ENCODE data around the gene SLC37A3. TPM values are rescaled to one million over a fixed set of nuclear protein-coding genes. Genes with fewer than 3 reads are reported as not detected.

Gene SLC37A3
- total RNA-seq, 1 experiment from 2014 or later, result 52.7 TPM

DNA sequence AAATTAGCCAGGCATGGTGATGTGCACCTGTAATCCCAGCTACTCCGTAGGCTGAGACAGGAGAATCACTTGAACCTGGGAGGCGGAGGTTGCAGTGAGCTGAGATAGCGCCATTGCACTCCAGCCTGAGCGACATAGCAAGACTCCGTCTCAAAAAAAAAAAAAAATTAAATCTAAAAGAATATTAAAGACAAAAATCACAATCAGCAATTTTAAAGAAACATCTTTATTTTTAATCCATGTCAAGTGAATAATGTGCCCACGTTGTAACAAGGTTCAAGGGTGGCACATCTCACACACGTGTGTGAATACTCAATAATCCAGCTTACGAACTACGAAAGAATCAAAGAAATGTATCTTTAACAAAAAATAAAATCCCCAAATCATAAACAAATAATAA, 23.0 kb downstream of the SLC37A3 start:
- no peak overlapping the region for H2AFZ ChIP-seq (ENCODE audit: low read length)
- H4K8ac ChIP-seq (replicated peaks; ENCODE audit: insufficient read length, low read depth, low read length), result no peak overlapping the region
- H3T11ph ChIP-seq (ENCODE audit: low read length), result no peak overlapping the region
- no peak overlapping the region for H2BK12ac ChIP-seq (ENCODE audit: insufficient read length, low read depth, low read length)
- TF ChIP-seq, protein P1, sequence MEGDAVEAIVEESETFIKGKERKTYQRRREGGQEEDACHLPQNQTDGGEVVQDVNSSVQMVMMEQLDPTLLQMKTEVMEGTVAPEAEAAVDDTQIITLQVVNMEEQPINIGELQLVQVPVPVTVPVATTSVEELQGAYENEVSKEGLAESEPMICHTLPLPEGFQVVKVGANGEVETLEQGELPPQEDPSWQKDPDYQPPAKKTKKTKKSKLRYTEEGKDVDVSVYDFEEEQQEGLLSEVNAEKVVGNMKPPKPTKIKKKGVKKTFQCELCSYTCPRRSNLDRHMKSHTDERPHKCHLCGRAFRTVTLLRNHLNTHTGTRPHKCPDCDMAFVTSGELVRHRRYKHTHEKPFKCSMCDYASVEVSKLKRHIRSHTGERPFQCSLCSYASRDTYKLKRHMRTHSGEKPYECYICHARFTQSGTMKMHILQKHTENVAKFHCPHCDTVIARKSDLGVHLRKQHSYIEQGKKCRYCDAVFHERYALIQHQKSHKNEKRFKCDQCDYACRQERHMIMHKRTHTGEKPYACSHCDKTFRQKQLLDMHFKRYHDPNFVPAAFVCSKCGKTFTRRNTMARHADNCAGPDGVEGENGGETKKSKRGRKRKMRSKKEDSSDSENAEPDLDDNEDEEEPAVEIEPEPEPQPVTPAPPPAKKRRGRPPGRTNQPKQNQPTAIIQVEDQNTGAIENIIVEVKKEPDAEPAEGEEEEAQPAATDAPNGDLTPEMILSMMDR (conservative IDR thresholded peaks at IDR 0.05), result no peak
- no peak overlapping the region for H3K4ac ChIP-seq (ENCODE audit: low read depth, low read length)
- H4K20me1 ChIP-seq (ENCODE audit: control insufficient read depth, insufficient read depth, insufficient read length), result peaks cover 4% of the 10 kb centered on the region
- no peaks in the 10 kb centered on the region for H3K79me2 ChIP-seq (ENCODE audit: insufficient read depth, low read length)
- H3K4me1 Mint-ChIP-seq, result no peaks in the 10 kb centered on the region
- no peaks in the 10 kb centered on the region for H3K9me3 Mint-ChIP-seq
- no peaks in the 10 kb centered on the region for H3K79me1 ChIP-seq (ENCODE audit: insufficient read depth, low read depth, low read length, poor library complexity, severe bottlenecking)
- 100% methylated on average over 1 of the region's 9 CpGs for WGBS (ENCODE audit: extremely low coverage, insufficient read length, low lambda C conversion rate)
- H3K36me3 Mint-ChIP-seq (ENCODE audit: insufficient read depth in 1 of 3, low read depth in 3 of 3), result peaks cover 23 to 60% (median 47%) of the 10 kb centered on the region in 3 experiments
- no peak overlapping the region for H3K14ac ChIP-seq (ENCODE audit: insufficient read depth, low read length)
- no peak overlapping the region for H4K91ac ChIP-seq (ENCODE audit: insufficient read length, low read depth, low read length)
- DNase-seq, result no peak
- no peak overlapping the region for H2BK5ac ChIP-seq (ENCODE audit: insufficient read length, low read length)
- no peak overlapping the region for H4K5ac ChIP-seq (ENCODE audit: insufficient read length, low read depth, low read length)
- H3K23ac ChIP-seq (ENCODE audit: insufficient read length, low read depth, low read length), result no peak overlapping the region
- no peaks in the 10 kb centered on the region for H3K9me3 ChIP-seq (ENCODE audit: control insufficient read depth, low read depth, low read length)
- no peak overlapping the region for H3K56ac ChIP-seq (ENCODE audit: insufficient read length, low read depth, low read length)
- H2BK120ac ChIP-seq (ENCODE audit: low read depth, low read length, poor library complexity, severe bottlenecking), result no peak overlapping the region
- H2BK15ac ChIP-seq (ENCODE audit: low read depth, low read length), result no peak overlapping the region
- H3K9ac ChIP-seq (ENCODE audit: extremely low read depth, insufficient read length, low read length), result no peak overlapping the region
- no peak overlapping the region for H3K4me3 Mint-ChIP-seq
- H3K27ac Mint-ChIP-seq, result no peak overlapping the region
- H3K4me2 ChIP-seq (ENCODE audit: insufficient read depth, insufficient read length, low read length), result no peak overlapping the region
- H3K23me2 ChIP-seq (ENCODE audit: insufficient read length, low read depth, low read length, poor library complexity, severe bottlenecking), result no peaks in the 10 kb centered on the region
- no peak overlapping the region for H2AK5ac ChIP-seq (ENCODE audit: insufficient read length, low read length)
- no peak overlapping the region for H3K27ac ChIP-seq (ENCODE audit: insufficient read length, low read depth, low read length)
- no peaks in the 10 kb centered on the region for H3K4me1 ChIP-seq (ENCODE audit: insufficient read depth, low read length)
- H3K27me3 Mint-ChIP-seq (ENCODE audit: low read depth), result no peaks in the 10 kb centered on the region
- no peaks in the 10 kb centered on the region for H3K27me3 ChIP-seq (ENCODE audit: insufficient read depth, low read length)
- no peak overlapping the region for H2BK20ac ChIP-seq (ENCODE audit: low read depth, low read length, poor library complexity, severe bottlenecking)
- H3K18ac ChIP-seq (ENCODE audit: insufficient read length, low read depth, low read length), result no peak overlapping the region

Data from H9 (cell line).